T follicular helper cell (primary cell): ENCODE data around the gene ACTR3.

Source experiments
- DNase-seq: peaks from one replicate; pipeline ENCODE4 v3.0.0-alpha.2; 2020; ENCODE audit warnings: low read depth

Gene ACTR3

GRCh38 chr2:114001152-114001551, 111.3 kb downstream of the ACTR3 start:
- DNase-seq = no peak

- no peak for DNase-seq
Measured at GRCh38 chr2:114001937-114002336, 112.0 kb downstream of the ACTR3 start.

- DNase-seq = no peak
Measured at GRCh38 chr2:114005110-114005783, 115.4 kb downstream of the ACTR3 start.

GRCh38 chr2:114006460-114006859, 116.6 kb downstream of the ACTR3 start:
- no peak for DNase-seq

GRCh38 chr2:114007436-114007835, 117.5 kb downstream of the ACTR3 start:
- DNase-seq = no peak

- DNase-seq = no peak
Measured at GRCh38 chr2:114008720-114009119, 118.8 kb downstream of the ACTR3 start.

- DNase-seq = no peak
Measured at GRCh38 chr2:114009205-114009944, 119.5 kb downstream of the ACTR3 start.

- DNase-seq = no peak
Measured at GRCh38 chr2:114010001-114010400, 120.1 kb downstream of the ACTR3 start.

GRCh38 chr2:114011713-114012112, 121.8 kb downstream of the ACTR3 start:
- DNase-seq = no peak
